DMS114 treated with DMSO at 0.1 percent for 48 hours (cell line): ENCODE data around the gene CRYBG1.

Experiments
- DNase-seq: peaks from one replicate; lab custom pipeline; 2025; ENCODE audit not compliant: unreplicated experiment; lab: John Stamatoyannopoulos, UW

CRYBG1 gene

GRCh38 chr6:106360410-106360988, at the start of gene CRYBG1:
CRYBG1 (plus strand) TSS chr6:106360717; CDS start chr6:106360909, 192 bp downstream.
- no peak for DNase-seq

- no peak for DNase-seq
These were observed 44.6 kb upstream of the CRYBG1 start for GRCh38 chr6:106315765-106316374.

- DNase-seq = no peak
These were observed 44.1 kb upstream of the CRYBG1 start for GRCh38 chr6:106316375-106316766.

GRCh38 chr6:106318061-106318460, 42.5 kb upstream of the CRYBG1 start:
- DNase-seq = no peak

- no peak for DNase-seq
These were observed 41.7 kb upstream of the CRYBG1 start for GRCh38 chr6:106318851-106319250.

- DNase-seq = no peak
These were observed 38.6 kb upstream of the CRYBG1 start for GRCh38 chr6:106321940-106322339.

GRCh38 chr6:106324726-106325335, 35.7 kb upstream of the CRYBG1 start:
- DNase-seq = no peak

GRCh38 chr6:106325336-106326178, 35.0 kb upstream of the CRYBG1 start, which contains the start of gene ATG5:
ATG5 (minus strand) TSS chr6:106325760; CDS start chr6:106316208, 9,552 bp downstream.
- peak; percentile 91 for DNase-seq

- DNase-seq = peak; percentile 35
These were observed 25.7 kb upstream of the CRYBG1 start for GRCh38 chr6:106334646-106335448.

GRCh38 chr6:106339334-106340029, 21.0 kb upstream of the CRYBG1 start:
- peak; percentile 62 for DNase-seq

- DNase-seq = no peak
These were observed 13.3 kb upstream of the CRYBG1 start for GRCh38 chr6:106347219-106347618.

- no peak for DNase-seq
These were observed 4.1 kb upstream of the CRYBG1 start for GRCh38 chr6:106356378-106356777.

GRCh38 chr6:106359959-106360409, 533 bp upstream of the CRYBG1 start:
- DNase-seq = no peak

- DNase-seq = no peak
These were observed 493 bp downstream of the CRYBG1 start for GRCh38 chr6:106360989-106361430.

GRCh38 chr6:106363401-106364138, 3.1 kb downstream of the CRYBG1 start:
- DNase-seq = no peak

GRCh38 chr6:106369739-106370138, 9.2 kb downstream of the CRYBG1 start:
- DNase-seq = no peak

GRCh38 chr6:106370639-106371038, 10.1 kb downstream of the CRYBG1 start:
- no peak for DNase-seq

- no peak for DNase-seq
These were observed 12.5 kb downstream of the CRYBG1 start for GRCh38 chr6:106372838-106373501.
